Stomach (tissue), 9 donors: ENCODE results near the gene KCNQ5. TPM values are rescaled to one million over a fixed set of nuclear protein-coding genes. Genes with fewer than 3 reads are reported as not detected.

ENCODE experiments used
- DNase-seq, 2 donors: peaks; one replicate each; pipeline versions ENCODE4 v3.0.0 to v3.0.0-alpha.2; 2013 to 2019
- H3K27ac ChIP-seq, 5 donors: fragments of 200-600 bp in 4 of 5; sonication (generic) in 4 of 5; one replicate each; pipeline ENCODE4 v1.5.1; 2013 to 2019; ENCODE audit warnings: mild to moderate bottlenecking in 1 of 5, moderate library complexity in 1 of 5
- H3K27me3 ChIP-seq, 3 donors: fragments of 200-600 bp; sonication (generic); one replicate each; pipeline ENCODE4 v1.5.1; 2017 to 2019; ENCODE audit warnings: mixed run types in 1 of 3
- H3K36me3 ChIP-seq, 4 donors: fragments of 200-600 bp; sonication (generic); 1 replicate in 3 of 4; 2 replicates in 1 of 4; pipeline ENCODE4 v1.5.1; 2016 to 2019
- H3K4me1 ChIP-seq, 4 donors: fragments of 200-600 bp; sonication (generic); one replicate each; pipeline ENCODE4 v1.5.1; 2016 to 2019
- H3K4me3 ChIP-seq, 4 donors: fragments of 200-600 bp; sonication (generic) in 3 of 4; one replicate each; pipeline ENCODE4 v1.5.1; 2016 to 2019; ENCODE audit warnings: mild to moderate bottlenecking in 1 of 4
- H3K9me3 ChIP-seq, 4 donors: fragments of 200-600 bp; sonication (generic); one replicate each; pipeline ENCODE4 v1.5.1; 2016 to 2019
- EP300 ChIP-seq: sonication (generic); formaldehyde crosslinking; IDR thresholded peaks from one replicate; pipeline ENCODE4 v1.6.1; 2017; ENCODE audit warnings: antibody characterized with exemption
- POLR2A ChIP-seq, 4 donors: fragments of 450-650 bp; IDR thresholded peaks; one replicate each; pipeline ENCODE4 v1.6.1; 2016; ENCODE audit warnings: antibody characterized with exemption in 4 of 4, control low read depth in 2 of 4, mild to moderate bottlenecking in 1 of 4, moderate library complexity in 1 of 4
- POLR2AphosphoS5 ChIP-seq, 3 donors: sonication (generic); formaldehyde crosslinking; IDR thresholded peaks; one replicate each; pipeline ENCODE4 v1.6.1; 2016; ENCODE audit warnings: antibody characterized with exemption in 3 of 3
- WGBS, 5 donors: extraction: QIAGEN DNeasy Blood & Tissue Kit in 3 of 5; methylation state at CpG; one replicate each; pipeline versions ENCODE4 v1.1.5 to v1.1.7; 2013 to 2018; 5-methylcytosine and 5-hydroxymethylcytosine counted together
- intact Hi-C: fragments of 100-400 bp; cut with DNase I; formaldehyde crosslinking; loops from one replicate; pipeline ENCODE4 v1.15.1; 2023; ENCODE audit warnings: low total_unique reads
- polyA plus RNA-seq, 3 donors: library from polyadenylated mRNA; stranded (reverse); fragments of 200-250 nt; gene quantifications; one replicate each; pipeline ENCODE4 v1.2.3, GENCODE V29; 2013
- total RNA-seq, 5 donors: library from RNA; depleted of rRNA; stranded (reverse); fragments of >200 nt; gene quantifications; one replicate each; pipeline versions ENCODE4 v1.1.0 to v1.2.3, GENCODE V29; 2014 to 2016
- TF ChIP-seq, protein P1 (sequence below), 7 experiments: fragments of 450-650 bp in 4 of 7; fragments of 200-600 bp in 3 of 7; sonication (generic) in 3 of 7; IDR thresholded peaks; one replicate each; pipeline ENCODE4 v1.5.1; 2016 to 2019; ENCODE audit warnings: antibody characterized with exemption in 7 of 7, control low read depth in 2 of 7, mild to moderate bottlenecking in 1 of 7
- donor health status: healthy with polysubstance abuse.
- donor health status: Bipolar disorder and iron deficiency.
- donor health status: healthy.

KCNQ5 gene
- total and polyA plus RNA-seq, 8 donors, result 0.12 to 2.8 (median 0.37) TPM; not detected in 2

DNA sequence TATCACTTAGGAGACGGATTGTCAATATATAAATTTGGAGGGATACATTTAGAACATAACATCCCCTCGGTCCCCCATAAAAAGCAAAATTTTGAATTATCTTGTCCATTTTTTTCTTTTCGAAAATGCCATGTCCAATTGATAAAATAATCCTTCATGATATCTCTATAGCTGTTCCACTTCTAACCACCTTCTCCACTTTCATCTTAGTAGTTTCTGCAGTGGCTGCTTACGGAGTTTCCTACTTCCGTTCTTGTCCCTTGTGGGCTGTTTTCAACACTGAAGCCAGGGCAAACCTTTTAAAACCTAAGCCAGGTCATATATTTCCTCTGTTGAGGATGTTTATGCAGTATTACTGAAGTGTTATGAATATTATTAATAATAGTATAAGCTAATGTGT lies 37.9 kb downstream of the KCNQ5 start:
- Histone ChIP-seq H3K27me3 (no peaks in the 10 kb centered on the region), H3K4me1 (no peaks in the 10 kb centered on the region), H3K36me3 (no peaks in the 10 kb centered on the region), H3K27ac (no peak overlapping the region), H3K9me3 (no peaks in the 10 kb centered on the region), H3K4me3 (no peak overlapping the region)
- intact Hi-C loops, result no loop called here
- WGBS, 5 donors, result 87 to 96% (median 92%) methylated on average over 5 of the region's 5 CpGs
- TF ChIP-seq POLR2A (IDR thresholded peaks at IDR 0.05) (no peak), EP300 (no peak), POLR2AphosphoS5 (IDR thresholded peaks at IDR 0.05) (no peak)
- TF ChIP-seq, protein P1, sequence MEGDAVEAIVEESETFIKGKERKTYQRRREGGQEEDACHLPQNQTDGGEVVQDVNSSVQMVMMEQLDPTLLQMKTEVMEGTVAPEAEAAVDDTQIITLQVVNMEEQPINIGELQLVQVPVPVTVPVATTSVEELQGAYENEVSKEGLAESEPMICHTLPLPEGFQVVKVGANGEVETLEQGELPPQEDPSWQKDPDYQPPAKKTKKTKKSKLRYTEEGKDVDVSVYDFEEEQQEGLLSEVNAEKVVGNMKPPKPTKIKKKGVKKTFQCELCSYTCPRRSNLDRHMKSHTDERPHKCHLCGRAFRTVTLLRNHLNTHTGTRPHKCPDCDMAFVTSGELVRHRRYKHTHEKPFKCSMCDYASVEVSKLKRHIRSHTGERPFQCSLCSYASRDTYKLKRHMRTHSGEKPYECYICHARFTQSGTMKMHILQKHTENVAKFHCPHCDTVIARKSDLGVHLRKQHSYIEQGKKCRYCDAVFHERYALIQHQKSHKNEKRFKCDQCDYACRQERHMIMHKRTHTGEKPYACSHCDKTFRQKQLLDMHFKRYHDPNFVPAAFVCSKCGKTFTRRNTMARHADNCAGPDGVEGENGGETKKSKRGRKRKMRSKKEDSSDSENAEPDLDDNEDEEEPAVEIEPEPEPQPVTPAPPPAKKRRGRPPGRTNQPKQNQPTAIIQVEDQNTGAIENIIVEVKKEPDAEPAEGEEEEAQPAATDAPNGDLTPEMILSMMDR (IDR thresholded peaks at IDR 0.05), result no peak
- DNase-seq, result no peak

DNA sequence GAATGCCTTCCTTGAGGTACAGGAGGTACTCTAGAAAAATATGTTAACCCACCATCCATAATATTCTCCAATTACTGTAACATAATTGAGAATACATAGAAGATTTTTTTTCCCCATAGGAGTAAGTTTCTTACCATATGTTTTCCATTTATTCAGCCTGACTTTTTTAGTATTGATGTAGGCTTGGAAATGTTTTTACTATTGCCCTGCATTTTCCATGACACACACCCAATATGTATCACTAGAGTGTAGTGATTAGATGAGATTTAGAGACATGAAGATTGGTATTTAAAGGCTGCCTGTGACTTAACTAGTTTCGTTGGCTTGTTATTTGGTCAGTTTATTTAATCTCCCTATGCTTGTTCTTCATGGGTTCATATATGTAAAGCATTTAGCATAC lies 39.5 kb downstream of the KCNQ5 start:
- Histone ChIP-seq H3K4me3 (no peak overlapping the region), H3K27me3 (no peaks in the 10 kb centered on the region), H3K27ac (no peak overlapping the region), H3K36me3 (no peaks in the 10 kb centered on the region), H3K9me3 (no peaks in the 10 kb centered on the region), H3K4me1 (no peaks in the 10 kb centered on the region)
- WGBS, 5 donors, result 66 to 83% (median 76%) methylated on average over 1 of the region's 1 CpG
- TF ChIP-seq, protein P1 (IDR thresholded peaks at IDR 0.05), result no peak
- TF ChIP-seq POLR2AphosphoS5 (IDR thresholded peaks at IDR 0.05), result no peak
- TF ChIP-seq POLR2A (IDR thresholded peaks at IDR 0.05), result no peak
- TF ChIP-seq EP300, result no peak
- no peak for DNase-seq
- intact Hi-C loops, result no loop called here

DNA sequence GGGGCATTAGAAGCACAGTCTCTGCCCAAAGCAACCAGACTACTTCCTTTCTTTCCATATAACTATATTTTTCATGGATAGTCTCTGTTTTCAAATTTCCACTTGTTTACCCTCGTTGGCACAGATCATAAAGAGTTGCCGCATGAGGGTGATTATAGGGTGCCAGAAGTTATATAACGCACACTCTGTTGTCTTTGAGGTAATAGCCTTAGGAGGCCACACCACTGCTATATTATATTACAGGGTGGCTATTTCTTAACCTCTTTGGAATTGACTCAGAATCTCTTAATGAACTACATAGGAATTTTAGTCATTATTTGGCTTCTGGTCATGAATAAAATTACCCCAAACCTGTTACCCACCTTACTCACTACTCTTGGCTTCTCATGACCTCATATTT lies 43.7 kb downstream of the KCNQ5 start:
- no peak for TF ChIP-seq EP300
- no peak for TF ChIP-seq POLR2A (IDR thresholded peaks at IDR 0.05)
- TF ChIP-seq, protein P1 (IDR thresholded peaks at IDR 0.05), result no peak
- TF ChIP-seq POLR2AphosphoS5 (IDR thresholded peaks at IDR 0.05), result no peak
- no peaks in the 10 kb centered on the region for H3K27me3 ChIP-seq
- H3K27ac ChIP-seq, result no peak overlapping the region
- H3K9me3 ChIP-seq, result no peaks in the 10 kb centered on the region
- DNase-seq, result no peak
- H3K4me1 ChIP-seq, result no peaks in the 10 kb centered on the region
- 92 to 94% (median 93%) methylated on average over 3 of the region's 3 CpGs for WGBS, 5 donors
- no peak overlapping the region for H3K4me3 ChIP-seq
- no peaks in the 10 kb centered on the region for H3K36me3 ChIP-seq
- intact Hi-C loops, result no loop called here

DNA sequence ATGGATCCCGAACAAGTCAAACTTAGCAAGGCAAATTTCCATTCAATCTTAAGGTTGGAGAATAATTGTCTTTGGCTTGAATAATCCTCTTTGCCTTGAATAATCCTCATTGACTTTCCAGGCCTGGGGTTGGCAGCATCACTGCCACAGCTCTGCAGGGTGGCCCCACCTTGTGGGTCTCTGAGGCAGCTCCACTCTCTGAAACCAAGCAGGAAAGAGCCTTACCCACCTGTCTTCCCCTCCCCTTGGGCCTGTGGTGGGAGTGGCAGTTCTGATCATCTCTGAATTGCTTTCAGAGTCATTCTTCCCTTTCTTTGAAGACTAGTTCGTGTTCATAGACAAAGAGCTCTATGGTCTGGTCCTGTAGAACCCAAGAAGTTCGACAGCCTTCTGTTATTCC lies 47.5 kb downstream of the KCNQ5 start:
- TF ChIP-seq POLR2AphosphoS5 (IDR thresholded peaks at IDR 0.05) (no peak), EP300 (no peak), POLR2A (IDR thresholded peaks at IDR 0.05) (no peak)
- TF ChIP-seq, protein P1 (IDR thresholded peaks at IDR 0.05), result no peak
- intact Hi-C loops, result no loop called here
- Histone ChIP-seq H3K27ac (no peak overlapping the region), H3K4me1 (no peaks in the 10 kb centered on the region), H3K9me3 (no peaks in the 10 kb centered on the region), H3K36me3 (no peaks in the 10 kb centered on the region), H3K27me3 (no peaks in the 10 kb centered on the region), H3K4me3 (no peak overlapping the region)
- 81 to 91% (median 87%) methylated on average over 3 of the region's 3 CpGs for WGBS, 5 donors
- DNase-seq, result no peak
